HCT116 (cell line): Measurements from ENCODE around the gene GLO1. TPM values are rescaled to one million over a fixed set of nuclear protein-coding genes. Genes with fewer than 3 reads are reported as not detected.
A peak's percentile ranks its signal among the peaks of the same experiment; 100 is the strongest.

ENCODE experiments used
- ATAC-seq: fragments of 200-7000 bp; cut with Tn5 transposase; 2 replicates; pipeline ENCODE4 v1.9.1; 2020; ENCODE audit warnings: mild to moderate bottlenecking, moderate library complexity
- BruUV-seq: library from RNA; stranded (reverse); fragments of 400-500 nt; replicated peaks from 2 replicates; lab custom pipeline; 2021; lab: Mats Ljungman, UMichigan
- CTCF ChIA-PET: fragments of 300-600 bp; sonication (Branson Sonifier 250); formaldehyde crosslinking; loops from one replicate; lab custom pipeline; 2021; ENCODE audit warnings: antibody characterized with exemption; lab: Charles Lee
- POLR2A ChIA-PET: fragments of 300-600, 350-600 bp; sonication (Branson Sonifier 250); formaldehyde crosslinking; loops from one replicate; lab custom pipeline; 2021; ENCODE audit warnings: antibody characterized with exemption; lab: Charles Lee
- RAD21 ChIA-PET, 2 experiments: fragments of 300-600 bp; sonication (Branson Sonifier 250); formaldehyde crosslinking; loops; one replicate each; lab custom pipeline; 2023; ENCODE audit warnings: low total read pairs in 2 of 2; ENCODE audit not compliant: uncharacterized antibody in 2 of 2, unreplicated experiment in 2 of 2, low non-redundant PET in 1 of 2; lab: Charles Lee
- DNase-seq: peaks from one replicate; pipeline ENCODE4 v3.0.0-alpha.2; 2010; ENCODE audit warnings: low read depth, low spot score
- H2AFZ ChIP-seq: fragments of 200-600 bp; shearing (Covaris generic), sonication (generic); 2 replicates; pipeline ENCODE4 v1.6.1; 2017; ENCODE audit warnings: low read depth, mixed run types, mixed read lengths, antibody characterized with exemption, low read length; ENCODE audit not compliant: poor library complexity, severe bottlenecking
- H3K27ac ChIP-seq: 2 replicates; pipeline ENCODE4 v1.5.1; 2012; ENCODE audit warnings: low read depth, low read length
- H3K27me3 ChIP-seq: fragments of 200-600 bp; sonication (generic); 2 replicates; pipeline ENCODE4 v1.6.1; 2016; ENCODE audit warnings: mixed run types, low read length, mixed read lengths; ENCODE audit not compliant: insufficient read depth
- H3K36me3 ChIP-seq, 2 experiments: fragments of 200-500 bp in 1 of 2; fragments of 200-600 bp in 1 of 2; sonication (Bioruptor generic) in 1 of 2; sonication (generic) in 1 of 2; 2 replicates each; pipeline versions ENCODE4 v1.5.1 to v1.6.1; 2014 to 2016; ENCODE audit warnings: low read length in 2 of 2, inconsistent platforms in 1 of 2, mixed read lengths in 1 of 2, mixed run types in 1 of 2; ENCODE audit not compliant: insufficient read depth in 2 of 2, control insufficient read depth in 1 of 2
- H3K4me1 ChIP-seq, 2 experiments: fragments of 200-600 bp in 1 of 2; sonication (generic) in 1 of 2; 2 replicates each; pipeline versions ENCODE4 v1.5.1 to v1.6.1; 2012 to 2017; ENCODE audit warnings: low read length in 2 of 2, inconsistent platforms in 1 of 2, mild to moderate bottlenecking in 1 of 2, mixed read lengths in 1 of 2, mixed run types in 1 of 2, moderate library complexity in 1 of 2; ENCODE audit not compliant: insufficient read depth in 2 of 2, control insufficient read depth in 1 of 2
- H3K4me2 ChIP-seq: fragments of 200-600 bp; sonication (generic); 2 replicates; pipeline ENCODE4 v1.6.1; 2017; ENCODE audit warnings: mixed run types, low read length, mixed read lengths
- H3K4me3 ChIP-seq, 2 experiments: fragments of 200-600 bp in 1 of 2; sonication (generic) in 1 of 2; replicated peaks in 1 of 2; 2 replicates each; pipeline ENCODE4 v1.5.1; 2011 to 2016; ENCODE audit warnings: low read length in 2 of 2, control low read depth in 1 of 2, low read depth in 1 of 2, mild to moderate bottlenecking in 1 of 2, mixed read lengths in 1 of 2, mixed run types in 1 of 2
- H3K79me2 ChIP-seq: fragments of 200-600 bp; sonication (generic); 2 replicates; pipeline ENCODE4 v1.6.1; 2017; ENCODE audit warnings: mild to moderate bottlenecking, mixed run types, low read length, moderate library complexity, mixed read lengths; ENCODE audit not compliant: insufficient read depth
- H3K9ac ChIP-seq: fragments of 200-600 bp; sonication (generic); 2 replicates; pipeline ENCODE4 v1.6.1; 2016; ENCODE audit warnings: low read length, mixed read lengths
- H3K9me2 ChIP-seq: fragments of 200-600 bp; sonication (generic), shearing (Covaris generic); 2 replicates; pipeline ENCODE4 v1.6.1; 2017; ENCODE audit warnings: mixed run types, mild to moderate bottlenecking, moderate library complexity; ENCODE audit not compliant: insufficient read depth
- H3K9me3 ChIP-seq, 2 experiments: fragments of 200-500 bp in 1 of 2; fragments of 200-600 bp in 1 of 2; sonication (Bioruptor generic) in 1 of 2; sonication (generic) in 1 of 2; 2 replicates each; pipeline ENCODE4 v1.6.1; 2014 to 2017; ENCODE audit warnings: low read length in 2 of 2, mixed read lengths in 2 of 2, inconsistent platforms in 1 of 2, low read depth in 1 of 2, mild to moderate bottlenecking in 1 of 2, mixed run types in 1 of 2, moderate library complexity in 1 of 2; ENCODE audit not compliant: control insufficient read depth in 1 of 2, insufficient read depth in 1 of 2
- H4K20me1 ChIP-seq: fragments of 200-600 bp; sonication (generic), shearing (Covaris generic); 2 replicates; pipeline ENCODE4 v1.6.1; 2017; ENCODE audit warnings: mixed run types, mild to moderate bottlenecking, moderate library complexity; ENCODE audit not compliant: insufficient read depth
- ATF3 ChIP-seq: IDR thresholded peaks from 2 replicates; pipeline ENCODE4 v1.6.1; 2012
- CBX3 ChIP-seq: IDR thresholded peaks from 2 replicates; pipeline ENCODE4 v1.6.1; 2012; ENCODE audit warnings: low read depth
- CEBPB ChIP-seq: IDR thresholded peaks from 2 replicates; pipeline ENCODE4 v1.6.1; 2012; ENCODE audit warnings: low read depth
- CTCF ChIP-seq, 3 experiments: fragments of 200-600 bp in 1 of 3; sonication (generic) in 1 of 3; IDR thresholded peaks in 2 of 3; conservative IDR thresholded peaks in 1 of 3; 2 replicates each; pipeline ENCODE4 v1.5.1; 2012 to 2017; ENCODE audit warnings: low read depth in 2 of 3, low read length in 2 of 3, antibody characterized with exemption in 1 of 3, borderline replicate concordance in 1 of 3, control low read depth in 1 of 3, mild to moderate bottlenecking in 1 of 3, mixed read lengths in 1 of 3, mixed run types in 1 of 3, moderate library complexity in 1 of 3; ENCODE audit not compliant: insufficient read depth in 1 of 3
- EGR1 ChIP-seq: IDR thresholded peaks from 2 replicates; pipeline ENCODE4 v1.6.1; 2012; ENCODE audit warnings: low read depth
- ELF1 ChIP-seq: IDR thresholded peaks from 2 replicates; pipeline ENCODE4 v1.6.1; 2012; ENCODE audit warnings: low read depth, borderline replicate concordance
- EZH2 ChIP-seq: fragments of 200-600 bp; sonication (generic); IDR thresholded peaks from 2 replicates; pipeline ENCODE4 v1.6.1; 2017; ENCODE audit warnings: antibody characterized with exemption, mixed run types
- EZH2phosphoT487 ChIP-seq: fragments of 200-600 bp; IDR thresholded peaks from 2 replicates; pipeline ENCODE4 v1.6.1; 2018; ENCODE audit warnings: antibody characterized with exemption, borderline replicate concordance
- FOSL1 ChIP-seq: IDR thresholded peaks from 2 replicates; pipeline ENCODE4 v1.6.1; 2012; ENCODE audit warnings: low read depth
- JUND ChIP-seq: IDR thresholded peaks from 2 replicates; pipeline ENCODE4 v1.6.1; 2012
- POLR2AphosphoS5 ChIP-seq: IDR thresholded peaks from 2 replicates; pipeline ENCODE4 v1.6.1; 2011; ENCODE audit warnings: mild to moderate bottlenecking, low read depth, low read length, moderate library complexity
- RAD21 ChIP-seq: IDR thresholded peaks from 2 replicates; pipeline ENCODE4 v1.6.1; 2012; ENCODE audit warnings: low read depth, mild to moderate bottlenecking
- SIN3A ChIP-seq: IDR thresholded peaks from 2 replicates; pipeline ENCODE4 v1.6.1; 2012; ENCODE audit warnings: low read depth
- SP1 ChIP-seq: IDR thresholded peaks from 2 replicates; pipeline ENCODE4 v1.6.1; 2012; ENCODE audit warnings: low read depth
- SRF ChIP-seq: IDR thresholded peaks from 2 replicates; pipeline ENCODE4 v1.6.1; 2012; ENCODE audit warnings: low read depth
- TCF7L2 ChIP-seq: IDR thresholded peaks from 2 replicates; pipeline ENCODE4 v1.7.0; 2011; ENCODE audit warnings: borderline replicate concordance, inconsistent platforms; ENCODE audit not compliant: insufficient read depth, insufficient read length; ENCODE audit errors: extremely low read depth
- ZBTB33 ChIP-seq: IDR thresholded peaks from 2 replicates; pipeline ENCODE4 v1.6.1; 2011; ENCODE audit warnings: mild to moderate bottlenecking, low read length, moderate library complexity; ENCODE audit not compliant: insufficient replicate concordance; ENCODE audit errors: extremely low read depth
- ZFX ChIP-seq: fragments of 450-650 bp; IDR thresholded peaks from 2 replicates; pipeline ENCODE4 v1.6.1; 2017
- ZNF274 ChIP-seq: fragments of 200-500 bp; sonication (Bioruptor generic); IDR thresholded peaks from 2 replicates; pipeline ENCODE4 v1.6.1; 2014; ENCODE audit warnings: mild to moderate bottlenecking, low read depth, low read length, inconsistent platforms
- intact Hi-C: fragments of 100-400 bp; cut with micrococcal nuclease; formaldehyde crosslinking; loops from 2 replicates; pipeline ENCODE4 v1.10.0; 2022
- total RNA-seq: library from RNA; stranded (reverse); gene quantifications from one replicate; pipeline ENCODE4 v1.2.1, GENCODE V29; 2021; ENCODE audit not compliant: unreplicated experiment
- TF ChIP-seq, protein P1 (sequence below): IDR thresholded peaks from 2 replicates; pipeline ENCODE4 v1.6.1; 2012

The GLO1 gene
- total RNA-seq, 1 experiment from 2014 or later: 191 TPM

DNA sequence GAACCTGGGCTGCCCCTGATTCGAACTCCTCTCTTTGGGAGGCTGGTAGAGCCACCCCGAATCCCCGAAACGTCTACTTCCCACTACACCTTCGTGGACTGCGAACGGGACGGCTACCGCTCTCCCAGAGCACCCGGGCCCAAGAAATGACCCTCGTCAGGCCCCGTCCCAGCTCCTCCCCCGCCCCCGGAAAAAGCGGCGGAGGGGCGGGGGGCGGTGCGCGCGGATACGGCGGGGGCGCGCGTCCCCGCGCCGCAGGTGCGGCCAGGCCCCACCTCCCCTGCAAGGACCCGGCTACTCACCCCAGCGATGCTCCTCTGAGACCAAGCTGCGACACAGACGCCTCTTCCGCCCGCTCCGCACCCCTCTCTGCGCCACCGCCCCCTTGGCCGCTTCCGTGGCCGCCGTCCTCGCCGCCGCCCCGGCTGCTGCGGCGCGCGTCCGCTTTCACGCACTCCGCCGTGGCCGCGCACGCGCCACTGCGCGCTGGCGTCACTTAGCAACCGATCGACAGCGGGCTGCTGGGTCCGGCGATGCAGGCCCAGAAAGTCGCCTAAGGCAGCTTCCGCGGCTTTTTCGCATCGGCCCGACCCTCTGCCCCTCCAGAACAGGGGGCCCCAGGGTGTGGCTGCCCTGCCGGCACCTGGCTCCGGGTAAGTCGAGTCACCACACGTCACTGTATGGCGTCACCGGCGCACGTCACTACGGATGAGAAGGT is 63.3 kb downstream of the GLO1 start, which contains the start of gene BTBD9:
Gene BTBD9 (minus strand): TSS at position 432 of the 718 bp plus-strand sequence.
- H3K27ac ChIP-seq: peak within 1 kb of the TSS; percentile 89
- TF ChIP-seq ATF3 (no peak), ZNF274 (no peak), POLR2AphosphoS5 (peak; percentile 71), CEBPB (no peak), SRF (no peak), ZFX (peak; percentile 48; the same call in 1 of the 2 replicates), EZH2 (no peak), CTCF (IDR thresholded peaks at IDR 0.05 in 2 of 3, conservative IDR thresholded peaks at IDR 0.05 in 1 of 3; ENCODE audit: borderline replicate concordance in 1 of 3, insufficient read depth in 1 of 3, low read depth in 2 of 3, low read length in 2 of 3) (no peak), RAD21 (no peak), FOSL1 (no peak), SIN3A (no peak), ZBTB33 (peak; percentile 51), CBX3 (no peak), EZH2phosphoT487 (no peak), TCF7L2 (no peak), SP1 (no peak; the same call in 1 of the 2 replicates), JUND (no peak), ELF1 (no peak), EGR1 (peak; percentile 93)
- TF ChIP-seq, protein P1, sequence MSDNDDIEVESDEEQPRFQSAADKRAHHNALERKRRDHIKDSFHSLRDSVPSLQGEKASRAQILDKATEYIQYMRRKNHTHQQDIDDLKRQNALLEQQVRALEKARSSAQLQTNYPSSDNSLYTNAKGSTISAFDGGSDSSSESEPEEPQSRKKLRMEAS: peak; percentile 58; the same call in 1 of the 2 replicates

More for the DNA sequence above, 63.3 kb downstream of the GLO1 start, which contains the start of gene BTBD9:
- peak within 1 kb of the TSS; percentile 83 to 86 for H3K4me3 ChIP-seq
- ChIA-PET CTCF (interaction anchor here (0.6 to 0.7 kb wide), 2 partner anchors 14 to 69 kb away, joined by 3 read pairs; no protein-coding TSS in a partner anchor), POLR2A (interaction anchor here (0.6 to 0.7 kb wide), 2 partner anchors 29 to 276 kb away, joined by 3 read pairs; no protein-coding TSS in a partner anchor), RAD21 (no interaction called here)
- peak; percentile 69 for DNase-seq
- no peaks in the 10 kb centered on the region; the same call in 1 of the 2 replicates for H3K79me2 ChIP-seq
- no peaks in the 10 kb centered on the region for H3K9me2 ChIP-seq
- no peaks in the 10 kb centered on the region for H3K36me3 ChIP-seq
- peak; percentile 83 for ATAC-seq
- BruUV-seq: no TSS peak
- no peaks in the 10 kb centered on the region for H3K27me3 ChIP-seq
- H3K9ac ChIP-seq: peak within 1 kb of the TSS; percentile 75
- H3K4me1 ChIP-seq: peaks cover 12 to 19% of the 10 kb centered on the region in 2 experiments; a peak in 3 of 4 replicates
- peak within 1 kb of the TSS; percentile 94 for H2AFZ ChIP-seq
- H3K4me2 ChIP-seq: peak within 1 kb of the TSS; percentile 79
- H4K20me1 ChIP-seq: no peaks in the 10 kb centered on the region
- no peaks in the 10 kb centered on the region for H3K9me3 ChIP-seq
- intact Hi-C loops: no loop called here
